ENCODE results near the gene CARS2. TPM values are rescaled to one million over a fixed set of nuclear protein-coding genes. Genes with fewer than 3 reads are reported as not detected.

The CARS2 gene
- total and polyA plus RNA-seq, 3 experiments from 2014 or later, result 39.2 to 84.9 (median 84.5) TPM

- POLR2A ChIA-PET, result no interaction called here
- Histone ChIP-seq H3K36me3 (ENCODE audit: insufficient read depth, low read length) (peaks cover 15% of the 10 kb centered on the region), H3K9me3 (ENCODE audit: low read length) (no peaks in the 10 kb centered on the region), H3K4me3 (ENCODE audit: low read length) (no peak overlapping the region), H3K27me3 (ENCODE audit: insufficient read depth, low read length, poor library complexity, severe bottlenecking) (no peaks in the 10 kb centered on the region), H3K27ac (ENCODE audit: low read depth, low read length) (no peak overlapping the region), H3K4me1 (ENCODE audit: insufficient read depth, low read length) (peaks cover 13% of the 10 kb centered on the region)
- peaks cover 37 to 58% (median 52%) of the 10 kb centered on the region in 3 donors for H3K4me1 Mint-ChIP-seq
- CTCF ChIA-PET, result interaction anchor here (0.6 kb wide), 1 partner anchor 15 kb away, joined by 3 read pairs; no protein-coding TSS in a partner anchor
- no peak for DNase-seq
- H3K9me3 Mint-ChIP-seq, result no peaks in the 10 kb centered on the region
- H3K36me3 Mint-ChIP-seq, result peaks cover 0 to 80% (median 17%) of the 10 kb centered on the region in 3 donors
- H3K27me3 Mint-ChIP-seq, result no peaks in the 10 kb centered on the region
- H3K27ac Mint-ChIP-seq, result peak overlapping the region in 7 of 8 donors; percentile 44 to 87 (median 75)
- peak overlapping the region in 2 of 7 donors; percentile 10 to 33 for H3K4me3 Mint-ChIP-seq
These were observed 76.8 kb downstream of the CARS2 start for GRCh38 chr13:110628952-110629701.

- CTCF ChIA-PET, result no interaction called here
- POLR2A ChIA-PET, result no interaction called here
- Mint-ChIP-seq H3K27me3 (no peaks in the 10 kb centered on the region), H3K27ac (peak overlapping the region in 3 of 8 donors; percentile 50 to 73 (median 73)), H3K36me3 (peaks cover 0 to 79% (median 17%) of the 10 kb centered on the region in 3 donors), H3K4me3 (no peak overlapping the region), H3K4me1 (peaks cover 37 to 58% (median 52%) of the 10 kb centered on the region in 3 donors), H3K9me3 (no peaks in the 10 kb centered on the region)
- H3K27me3 ChIP-seq (ENCODE audit: insufficient read depth, low read length, poor library complexity, severe bottlenecking), result no peaks in the 10 kb centered on the region
- no peak overlapping the region for H3K4me3 ChIP-seq (ENCODE audit: low read length)
- no peak overlapping the region for H3K27ac ChIP-seq (ENCODE audit: low read depth, low read length)
- peaks cover 13% of the 10 kb centered on the region for H3K4me1 ChIP-seq (ENCODE audit: insufficient read depth, low read length)
- H3K36me3 ChIP-seq (ENCODE audit: insufficient read depth, low read length), result peaks cover 11% of the 10 kb centered on the region
- DNase-seq, result no peak
- no peaks in the 10 kb centered on the region for H3K9me3 ChIP-seq (ENCODE audit: low read length)
These were observed 77.5 kb downstream of the CARS2 start for GRCh38 chr13:110628477-110628793.

GRCh38 chr13:110627761-110628476 is 78.0 kb downstream of the CARS2 start:
- Histone ChIP-seq H3K27ac (ENCODE audit: low read depth, low read length) (no peak overlapping the region), H3K9me3 (ENCODE audit: low read length) (no peaks in the 10 kb centered on the region), H3K36me3 (ENCODE audit: insufficient read depth, low read length) (peaks cover 11% of the 10 kb centered on the region), H3K27me3 (ENCODE audit: insufficient read depth, low read length, poor library complexity, severe bottlenecking) (no peaks in the 10 kb centered on the region), H3K4me3 (ENCODE audit: low read length) (no peak overlapping the region), H3K4me1 (ENCODE audit: insufficient read depth, low read length) (peaks cover 13% of the 10 kb centered on the region)
- DNase-seq, result no peak
- Mint-ChIP-seq H3K4me3 (no peak overlapping the region), H3K4me1 (peaks cover 38 to 62% (median 54%) of the 10 kb centered on the region in 3 donors), H3K36me3 (peaks cover 0 to 83% (median 17%) of the 10 kb centered on the region in 3 donors), H3K27ac (peak overlapping the region in 4 of 8 donors; percentile 58 to 75 (median 73)), H3K27me3 (no peaks in the 10 kb centered on the region), H3K9me3 (no peaks in the 10 kb centered on the region)
- CTCF ChIA-PET, result no interaction called here
- POLR2A ChIA-PET, result no interaction called here

- Histone ChIP-seq H3K27ac (ENCODE audit: low read depth, low read length) (no peak overlapping the region), H3K36me3 (ENCODE audit: insufficient read depth, low read length) (peaks cover 11% of the 10 kb centered on the region), H3K4me3 (ENCODE audit: low read length) (no peak overlapping the region), H3K9me3 (ENCODE audit: low read length) (no peaks in the 10 kb centered on the region), H3K4me1 (ENCODE audit: insufficient read depth, low read length) (peaks cover 13% of the 10 kb centered on the region), H3K27me3 (ENCODE audit: insufficient read depth, low read length, poor library complexity, severe bottlenecking) (no peaks in the 10 kb centered on the region)
- CTCF ChIA-PET, result no interaction called here
- Mint-ChIP-seq H3K36me3 (peaks cover 0 to 85% (median 17%) of the 10 kb centered on the region in 3 donors), H3K4me1 (peaks cover 42 to 68% (median 57%) of the 10 kb centered on the region in 3 donors), H3K4me3 (no peak overlapping the region), H3K27me3 (no peaks in the 10 kb centered on the region), H3K9me3 (no peaks in the 10 kb centered on the region), H3K27ac (peak overlapping the region in 4 of 8 donors; percentile 55 to 75 (median 66))
- POLR2A ChIA-PET, result no interaction called here
- DNase-seq, result no peak
These were observed 78.6 kb downstream of the CARS2 start for GRCh38 chr13:110627351-110627750.

- Mint-ChIP-seq H3K27me3 (no peaks in the 10 kb centered on the region), H3K9me3 (no peaks in the 10 kb centered on the region), H3K4me3 (peak overlapping the region in 1 of 7 donors; percentile 46), H3K27ac (peak overlapping the region in 4 of 8 donors; percentile 2 to 91 (median 10)), H3K4me1 (peaks cover 38 to 70% (median 58%) of the 10 kb centered on the region in 3 donors), H3K36me3 (peaks cover 0 to 84% (median 17%) of the 10 kb centered on the region in 3 donors)
- no peak overlapping the region for H3K4me3 ChIP-seq (ENCODE audit: low read length)
- no peaks in the 10 kb centered on the region for H3K27me3 ChIP-seq (ENCODE audit: insufficient read depth, low read length, poor library complexity, severe bottlenecking)
- DNase-seq, result no peak
- H3K4me1 ChIP-seq (ENCODE audit: insufficient read depth, low read length), result peaks cover 13% of the 10 kb centered on the region
- no peak overlapping the region for H3K27ac ChIP-seq (ENCODE audit: low read depth, low read length)
- H3K36me3 ChIP-seq (ENCODE audit: insufficient read depth, low read length), result peaks cover 11% of the 10 kb centered on the region
- CTCF ChIA-PET, result no interaction called here
- POLR2A ChIA-PET, result no interaction called here
- no peaks in the 10 kb centered on the region for H3K9me3 ChIP-seq (ENCODE audit: low read length)
These were observed 79.4 kb downstream of the CARS2 start for GRCh38 chr13:110626521-110626920.

- Mint-ChIP-seq H3K27me3 (no peaks in the 10 kb centered on the region), H3K36me3 (peaks cover 0 to 77% (median 12%) of the 10 kb centered on the region in 3 donors), H3K9me3 (no peaks in the 10 kb centered on the region), H3K4me3 (no peak overlapping the region), H3K27ac (peak overlapping the region in 3 of 8 donors; percentile 48 to 72 (median 71)), H3K4me1 (peaks cover 39 to 69% (median 56%) of the 10 kb centered on the region in 3 donors)
- Histone ChIP-seq H3K27ac (ENCODE audit: low read depth, low read length) (no peak overlapping the region), H3K27me3 (ENCODE audit: insufficient read depth, low read length, poor library complexity, severe bottlenecking) (no peaks in the 10 kb centered on the region), H3K9me3 (ENCODE audit: low read length) (no peaks in the 10 kb centered on the region), H3K4me3 (ENCODE audit: low read length) (no peak overlapping the region), H3K4me1 (ENCODE audit: insufficient read depth, low read length) (peaks cover 13% of the 10 kb centered on the region), H3K36me3 (ENCODE audit: insufficient read depth, low read length) (peaks cover 6% of the 10 kb centered on the region)
- ChIA-PET POLR2A (interaction anchor here (0.6 kb wide), 1 partner anchor 82 kb away, joined by 3 read pairs; no protein-coding TSS in a partner anchor), CTCF (interaction anchor here (1.6 kb wide), 1 partner anchor 32 kb away, joined by 3 read pairs; no protein-coding TSS in a partner anchor)
- DNase-seq, result no peak
These were observed 80.1 kb downstream of the CARS2 start for GRCh38 chr13:110625771-110626321.

- Mint-ChIP-seq H3K27me3 (no peaks in the 10 kb centered on the region), H3K4me3 (no peak overlapping the region), H3K4me1 (peaks cover 38 to 67% (median 54%) of the 10 kb centered on the region in 3 donors), H3K36me3 (peaks cover 0 to 71% (median 12%) of the 10 kb centered on the region in 3 donors), H3K9me3 (no peaks in the 10 kb centered on the region), H3K27ac (peak overlapping the region in 3 of 8 donors; percentile 31 to 71 (median 48))
- DNase-seq, result no peak
- Histone ChIP-seq H3K9me3 (ENCODE audit: low read length) (no peaks in the 10 kb centered on the region), H3K4me1 (ENCODE audit: insufficient read depth, low read length) (peaks cover 13% of the 10 kb centered on the region), H3K27me3 (ENCODE audit: insufficient read depth, low read length, poor library complexity, severe bottlenecking) (no peaks in the 10 kb centered on the region), H3K4me3 (ENCODE audit: low read length) (no peak overlapping the region), H3K36me3 (ENCODE audit: insufficient read depth, low read length) (peaks cover 6% of the 10 kb centered on the region), H3K27ac (ENCODE audit: low read depth, low read length) (no peak overlapping the region)
- ChIA-PET CTCF (interaction anchor here (1.6 kb wide), 1 partner anchor 31 kb away, joined by 3 read pairs; no protein-coding TSS in a partner anchor), POLR2A (interaction anchor here (0.6 kb wide), 1 partner anchor 83 kb away, joined by 3 read pairs; no protein-coding TSS in a partner anchor)
These were observed 80.9 kb downstream of the CARS2 start for GRCh38 chr13:110624766-110625756.
